HuH-7 (cell line): ENCODE data around the gene UBASH3B.
"Not testable (repeated sequence)": the region's sequence is repeated elsewhere in the genome, so short reads cannot be mapped to it uniquely, and the experiment has no call there.

Experiments used
- DNase-seq: peaks from one replicate; pipeline ENCODE4 v3.0.0; 2011; ENCODE audit warnings: low spot score

Gene UBASH3B

DNA sequence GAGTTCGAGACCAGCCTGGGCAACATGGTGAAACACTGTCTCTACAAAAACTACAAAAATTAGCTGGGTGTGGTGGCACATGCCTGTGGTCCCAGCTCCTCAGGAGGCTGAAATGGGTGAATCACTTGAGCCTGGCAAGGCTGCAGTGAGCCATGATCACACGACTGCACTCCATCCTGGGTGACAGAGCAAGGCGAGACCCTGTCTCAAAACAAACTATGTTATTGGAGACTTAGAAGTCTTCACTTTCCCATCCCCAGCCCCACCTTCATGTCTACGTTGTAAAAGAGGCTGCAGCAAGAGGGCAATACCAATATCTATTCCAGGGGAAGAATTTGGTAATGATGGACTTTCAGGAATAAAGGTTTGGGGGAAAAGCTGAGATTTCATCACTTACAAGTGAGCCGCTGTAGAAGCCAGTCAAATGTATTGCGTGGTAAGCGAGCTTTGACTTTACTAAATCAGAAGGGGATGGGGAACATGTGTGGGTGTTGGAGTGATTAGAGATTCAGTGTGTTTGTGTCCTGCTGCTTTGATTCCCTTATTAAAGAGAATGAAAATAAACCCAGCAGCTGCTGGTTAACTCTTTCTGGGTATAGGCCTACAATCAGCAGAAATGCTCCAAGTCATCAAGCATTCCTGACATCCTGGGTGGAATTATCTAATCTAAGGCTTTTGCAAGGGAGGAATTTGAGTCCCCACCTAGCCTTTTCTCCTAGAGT lies 53.7 kb downstream of the UBASH3B start:
- no peak for DNase-seq

DNA sequence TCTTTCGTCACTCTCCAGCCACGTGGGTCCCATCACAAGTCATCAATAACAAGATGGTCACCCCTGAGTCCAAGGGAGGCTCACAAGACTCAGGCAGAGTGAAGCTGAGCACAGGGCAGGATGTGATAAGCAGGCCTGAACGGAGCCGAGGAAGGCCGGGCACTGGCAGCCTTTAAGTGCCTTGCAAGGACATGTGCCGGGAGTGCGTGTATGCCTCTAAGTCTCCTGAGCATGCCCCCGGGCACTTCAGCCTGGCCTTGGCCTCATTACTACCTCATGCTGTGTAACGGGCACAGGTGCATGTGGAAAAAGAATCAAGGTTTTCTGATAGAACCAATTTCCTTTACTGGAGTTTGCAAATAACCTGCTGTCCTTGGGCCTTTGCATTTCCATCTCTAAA lies 55.8 kb downstream of the UBASH3B start:
- no peak for DNase-seq

- DNase-seq = no peak
These were observed 56.4 kb downstream of the UBASH3B start for GRCh38 chr11:122711831-122712381.

DNA sequence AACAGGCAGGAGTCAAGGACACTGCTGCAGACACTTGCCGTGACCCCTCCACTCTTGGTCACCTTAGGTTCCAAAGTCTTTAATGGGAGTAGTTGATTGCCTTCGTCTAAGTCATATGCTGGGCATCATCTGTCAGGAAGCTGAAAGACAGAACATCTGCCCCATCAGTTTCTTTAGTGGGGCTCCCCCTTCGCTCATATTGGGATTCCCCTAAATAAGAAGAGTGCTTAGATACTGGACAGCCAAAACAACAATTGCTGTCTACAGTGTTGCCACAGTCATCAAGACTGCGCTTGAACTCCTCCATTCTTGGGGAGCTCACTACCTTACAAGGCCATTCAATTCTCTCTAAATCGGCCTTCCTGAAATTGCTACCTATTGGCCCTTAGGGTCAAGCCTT lies 58.5 kb downstream of the UBASH3B start:
- DNase-seq = no peak

DNA sequence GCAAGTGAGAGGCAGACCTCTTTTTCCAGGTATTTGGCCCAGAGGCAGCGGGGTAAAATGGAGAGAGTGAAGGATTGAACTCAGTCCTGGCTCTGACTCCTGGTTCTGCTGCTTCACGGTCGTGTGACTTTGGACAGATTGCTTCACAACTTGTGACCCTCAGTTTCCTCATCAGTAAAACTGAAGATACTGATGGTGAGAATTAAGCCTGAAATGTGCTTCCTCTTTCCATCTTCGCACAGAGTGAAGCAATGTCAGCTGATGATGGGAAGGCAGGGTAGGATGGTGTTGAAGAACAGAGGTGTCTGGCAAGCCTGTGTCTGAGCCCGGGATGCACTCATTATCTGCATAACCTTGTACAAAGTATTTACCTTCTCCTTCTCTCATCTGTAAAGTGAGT lies 59.0 kb downstream of the UBASH3B start:
- DNase-seq = no peak

- no peak for DNase-seq
These were observed 60.3 kb downstream of the UBASH3B start for GRCh38 chr11:122715548-122716440.

DNA sequence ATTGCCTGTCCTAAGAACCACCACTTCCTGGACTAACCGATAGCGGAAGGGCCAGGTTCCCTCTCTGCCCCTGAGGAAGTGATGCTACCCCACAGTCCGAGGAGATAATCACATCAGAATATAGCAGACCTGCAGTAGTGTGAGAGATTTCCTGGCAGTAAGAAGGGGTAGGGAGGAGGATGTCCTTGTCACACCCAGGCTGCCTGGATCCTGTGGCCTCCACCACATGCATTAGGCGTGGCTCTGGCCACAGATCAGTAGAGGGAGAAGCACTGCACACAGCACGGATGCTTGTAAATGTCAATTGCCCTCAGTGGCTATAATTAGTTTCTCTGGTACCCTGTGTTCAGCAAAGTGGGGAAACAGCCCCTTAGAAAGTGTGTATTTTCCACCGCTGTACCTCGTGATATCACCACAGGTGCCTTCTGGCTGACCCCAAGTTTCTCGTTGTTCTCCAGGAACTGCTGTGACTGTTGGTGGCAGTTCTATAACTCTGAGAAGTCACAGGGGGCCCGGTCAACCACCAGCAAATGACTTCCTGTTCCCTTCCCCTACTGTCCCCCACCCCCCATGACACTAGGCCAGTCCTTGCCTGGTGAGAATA lies 61.8 kb downstream of the UBASH3B start:
- DNase-seq = no peak

GRCh38 chr11:122720107-122720881 lies 64.8 kb downstream of the UBASH3B start:
- no peak for DNase-seq

GRCh38 chr11:122721201-122721963 lies 65.9 kb downstream of the UBASH3B start:
- no peak for DNase-seq

- no peak for DNase-seq
These were observed 66.4 kb downstream of the UBASH3B start for GRCh38 chr11:122721964-122722266.

GRCh38 chr11:122723106-122723505 lies 67.6 kb downstream of the UBASH3B start:
- DNase-seq = no peak

DNA sequence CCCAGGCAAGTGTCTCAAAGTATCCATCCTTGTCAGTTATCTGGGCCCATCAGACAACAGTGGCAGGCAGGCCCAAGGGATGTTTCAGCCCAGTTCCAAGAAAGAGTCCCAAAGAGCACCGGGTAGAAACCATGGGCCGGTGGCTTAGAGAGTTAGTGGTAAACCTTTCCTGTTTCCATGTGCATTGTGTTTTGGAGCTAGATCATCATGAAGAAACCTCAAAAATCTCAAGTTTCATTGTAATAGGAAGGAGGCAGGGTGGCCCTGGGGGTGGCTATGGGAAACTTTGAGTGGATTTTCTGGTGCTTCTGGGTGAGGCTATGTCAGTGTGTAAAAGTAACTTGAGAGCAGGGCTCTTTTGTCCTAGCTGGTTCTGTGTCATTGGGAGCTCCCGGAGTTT lies 68.1 kb downstream of the UBASH3B start:
- DNase-seq = no peak

DNA sequence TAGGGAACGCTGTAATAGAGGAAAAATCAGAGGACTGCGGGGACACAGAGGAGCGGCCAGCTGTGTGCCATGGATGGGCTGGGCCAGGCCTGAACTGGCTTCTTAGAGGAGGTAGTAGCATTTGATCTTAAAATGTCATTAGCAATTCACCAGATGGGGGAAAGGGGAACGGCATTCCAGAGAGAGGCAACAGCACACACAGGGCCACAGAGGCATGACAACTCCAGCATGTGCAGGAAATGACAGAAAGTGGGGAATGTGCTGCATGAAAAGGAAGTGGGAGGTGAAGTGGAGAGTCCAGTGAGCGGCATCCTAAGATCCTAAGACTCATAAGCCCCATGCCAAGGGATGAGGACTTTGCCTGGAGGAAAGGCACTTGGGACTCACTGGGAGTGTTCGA lies 69.0 kb downstream of the UBASH3B start:
- no peak for DNase-seq

DNA sequence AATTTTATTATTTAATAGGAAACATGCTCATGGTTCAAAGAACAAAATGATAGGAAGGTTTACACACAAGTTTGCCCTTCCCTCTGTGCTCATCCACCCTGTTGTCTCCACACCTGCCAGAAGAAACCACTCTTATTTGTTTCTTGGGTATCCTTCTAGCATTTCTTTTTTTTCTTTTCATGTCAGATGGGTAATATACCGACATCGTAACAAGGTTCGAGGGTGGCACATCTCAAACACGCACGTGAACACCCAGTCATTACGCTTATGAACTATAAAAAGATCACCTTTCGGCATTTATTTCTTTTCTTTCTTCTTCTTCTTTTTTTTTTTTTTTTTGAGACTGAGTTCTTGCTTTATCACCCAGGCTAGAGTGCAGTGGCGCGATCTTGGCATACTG lies 70.5 kb downstream of the UBASH3B start:
- DNase-seq = no peak

- no peak for DNase-seq
These were observed 71.8 kb downstream of the UBASH3B start for GRCh38 chr11:122727101-122727929.

DNA sequence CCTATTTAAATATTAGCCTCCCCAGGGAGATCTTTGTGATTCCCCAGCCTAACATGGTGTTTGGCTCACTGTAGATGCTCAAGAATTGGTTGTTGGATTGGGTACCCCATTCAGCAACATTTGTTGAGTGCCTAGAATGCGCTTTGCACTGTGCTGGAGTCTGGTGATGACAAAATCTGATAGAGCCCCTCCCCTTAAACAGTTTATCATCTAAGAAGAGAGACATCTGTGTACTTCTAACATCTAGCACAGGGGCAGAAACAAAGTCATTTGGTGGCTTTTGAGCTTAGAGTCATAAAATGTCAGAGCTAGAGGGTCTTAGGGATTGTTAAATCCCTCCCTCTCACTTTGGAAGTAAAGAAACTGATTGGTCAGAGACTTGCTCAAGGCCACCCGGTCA lies 73.0 kb downstream of the UBASH3B start:
- DNase-seq = no peak

GRCh38 chr11:122729139-122729538 lies 73.6 kb downstream of the UBASH3B start:
- no peak for DNase-seq

- not testable (repeated sequence) for DNase-seq
These were observed 75.2 kb downstream of the UBASH3B start for GRCh38 chr11:122730694-122731093.

GRCh38 chr11:122731500-122731913 lies 76.0 kb downstream of the UBASH3B start:
- no peak for DNase-seq
